Measurements from ENCODE around the gene ENC1. TPM values are rescaled to one million over a fixed set of nuclear protein-coding genes. Genes with fewer than 3 reads are reported as not detected.

ENC1 gene
- total RNA-seq, 1 experiment from 2014 or later, result 24.5 TPM

DNA sequence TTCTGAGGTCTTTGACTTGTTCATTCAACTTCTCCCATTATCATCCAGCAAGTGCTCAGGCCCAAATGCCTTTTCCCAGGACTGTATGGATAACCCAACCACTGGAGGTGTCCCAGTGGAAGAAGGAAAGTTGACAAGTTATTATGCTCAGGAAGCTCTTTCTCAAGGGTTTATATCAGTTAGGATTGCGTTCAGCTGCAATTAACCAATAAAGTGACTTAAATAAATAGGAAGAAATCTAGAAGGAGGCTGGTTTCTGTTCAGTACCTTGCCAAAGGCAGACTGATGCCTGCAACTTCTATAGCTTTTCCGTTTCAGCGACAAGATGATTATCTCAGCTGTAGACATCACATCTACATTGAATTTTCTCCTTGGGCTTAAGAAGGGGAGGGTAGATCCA lies 52.1 kb downstream of the ENC1 start:
- TF ChIP-seq, protein P1, sequence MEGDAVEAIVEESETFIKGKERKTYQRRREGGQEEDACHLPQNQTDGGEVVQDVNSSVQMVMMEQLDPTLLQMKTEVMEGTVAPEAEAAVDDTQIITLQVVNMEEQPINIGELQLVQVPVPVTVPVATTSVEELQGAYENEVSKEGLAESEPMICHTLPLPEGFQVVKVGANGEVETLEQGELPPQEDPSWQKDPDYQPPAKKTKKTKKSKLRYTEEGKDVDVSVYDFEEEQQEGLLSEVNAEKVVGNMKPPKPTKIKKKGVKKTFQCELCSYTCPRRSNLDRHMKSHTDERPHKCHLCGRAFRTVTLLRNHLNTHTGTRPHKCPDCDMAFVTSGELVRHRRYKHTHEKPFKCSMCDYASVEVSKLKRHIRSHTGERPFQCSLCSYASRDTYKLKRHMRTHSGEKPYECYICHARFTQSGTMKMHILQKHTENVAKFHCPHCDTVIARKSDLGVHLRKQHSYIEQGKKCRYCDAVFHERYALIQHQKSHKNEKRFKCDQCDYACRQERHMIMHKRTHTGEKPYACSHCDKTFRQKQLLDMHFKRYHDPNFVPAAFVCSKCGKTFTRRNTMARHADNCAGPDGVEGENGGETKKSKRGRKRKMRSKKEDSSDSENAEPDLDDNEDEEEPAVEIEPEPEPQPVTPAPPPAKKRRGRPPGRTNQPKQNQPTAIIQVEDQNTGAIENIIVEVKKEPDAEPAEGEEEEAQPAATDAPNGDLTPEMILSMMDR (conservative IDR thresholded peaks at IDR 0.05; ENCODE audit: low read depth, low read length), result no peak
- Histone ChIP-seq H3K4me2 (ENCODE audit: low read length) (no peak overlapping the region), H3F3A (ENCODE audit: low read length, unreplicated experiment) (no peaks in the 10 kb centered on the region), H3K27me3 (ENCODE audit: low read length) (no peaks in the 10 kb centered on the region), H2AFZ (ENCODE audit: low read length) (no peak overlapping the region), H4K20me1 (ENCODE audit: low read length) (no peaks in the 10 kb centered on the region), H3K36me3 (ENCODE audit: low read depth, low read length) (no peaks in the 10 kb centered on the region), H3K79me2 (ENCODE audit: low read length) (no peaks in the 10 kb centered on the region), H3K4me1 (ENCODE audit: insufficient read depth, low read length) (no peaks in the 10 kb centered on the region), H3K9me3 (ENCODE audit: low read length) (no peaks in the 10 kb centered on the region), H3K9me2 (replicated peaks; ENCODE audit: low read length) (no peaks in the 10 kb centered on the region), H3K9ac (ENCODE audit: low read length) (no peak overlapping the region), H3K4me3 (ENCODE audit: low read length) (no peak overlapping the region), H3K27ac (ENCODE audit: low read length) (no peak overlapping the region)
- CTCF ChIA-PET, result no interaction called here
- intact Hi-C loops (cut with micrococcal nuclease), result no loop called here
- ATAC-seq (no peak), DNase-seq (no peak)
- BruUV-seq (replicated peaks), result no TSS peak
- POLR2A ChIA-PET (ENCODE audit: unreplicated experiment), result no interaction called here

DNA sequence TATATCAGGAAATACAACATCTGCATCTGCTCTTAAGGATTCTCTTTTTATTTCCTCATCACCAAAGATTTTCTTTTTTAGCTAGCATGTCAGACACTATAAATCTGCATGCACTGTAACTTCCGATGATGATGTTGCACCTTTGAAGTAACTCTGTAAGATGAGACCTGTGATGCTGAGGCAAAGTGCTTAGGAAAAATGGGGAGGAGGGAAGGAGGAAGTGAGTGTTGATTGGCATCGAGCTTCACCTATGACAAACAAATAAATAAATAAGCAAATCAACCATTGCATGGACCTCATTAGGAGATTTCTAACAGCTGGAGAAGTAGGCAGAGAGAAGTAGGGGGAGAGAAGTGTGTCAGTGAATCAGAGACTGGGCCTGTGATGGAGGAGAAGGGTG lies 52.6 kb downstream of the ENC1 start:
- no peaks in the 10 kb centered on the region for H3K9me3 ChIP-seq (ENCODE audit: low read length)
- DNase-seq (no peak), ATAC-seq (no peak)
- TF ChIP-seq, protein P1 (conservative IDR thresholded peaks at IDR 0.05; ENCODE audit: low read depth, low read length), result no peak
- no peak for TF ChIP-seq EZH2 (IDR thresholded peaks at IDR 0.05; ENCODE audit: low read length, unreplicated experiment)
- TF ChIP-seq EZH2phosphoT487 (IDR thresholded peaks at IDR 0.05; ENCODE audit: borderline replicate concordance, low read length), result no peak
- intact Hi-C loops (cut with micrococcal nuclease), result no loop called here
- no peaks in the 10 kb centered on the region for H3K79me2 ChIP-seq (ENCODE audit: low read length)
- BruUV-seq (replicated peaks), result no TSS peak
- H3K9ac ChIP-seq (ENCODE audit: low read length), result no peak overlapping the region
- H3K4me1 ChIP-seq (ENCODE audit: insufficient read depth, low read length), result no peaks in the 10 kb centered on the region
- H3K4me2 ChIP-seq (ENCODE audit: low read length), result no peak overlapping the region
- no peaks in the 10 kb centered on the region for H3K9me2 ChIP-seq (replicated peaks; ENCODE audit: low read length)
- no peaks in the 10 kb centered on the region for H3F3A ChIP-seq (ENCODE audit: low read length, unreplicated experiment)
- H4K20me1 ChIP-seq (ENCODE audit: low read length), result no peaks in the 10 kb centered on the region
- H3K4me3 ChIP-seq (ENCODE audit: low read length), result no peak overlapping the region
- ChIA-PET POLR2A (ENCODE audit: unreplicated experiment) (no interaction called here), CTCF (interaction anchor here (0.7 kb wide), 1 partner anchor 416 kb away, joined by 5 read pairs; no protein-coding TSS in a partner anchor)
- no peak overlapping the region for H3K27ac ChIP-seq (ENCODE audit: low read length)
- H2AFZ ChIP-seq (ENCODE audit: low read length), result no peak overlapping the region
- H3K27me3 ChIP-seq (ENCODE audit: low read length), result no peaks in the 10 kb centered on the region
- no peaks in the 10 kb centered on the region for H3K36me3 ChIP-seq (ENCODE audit: low read depth, low read length)

DNA sequence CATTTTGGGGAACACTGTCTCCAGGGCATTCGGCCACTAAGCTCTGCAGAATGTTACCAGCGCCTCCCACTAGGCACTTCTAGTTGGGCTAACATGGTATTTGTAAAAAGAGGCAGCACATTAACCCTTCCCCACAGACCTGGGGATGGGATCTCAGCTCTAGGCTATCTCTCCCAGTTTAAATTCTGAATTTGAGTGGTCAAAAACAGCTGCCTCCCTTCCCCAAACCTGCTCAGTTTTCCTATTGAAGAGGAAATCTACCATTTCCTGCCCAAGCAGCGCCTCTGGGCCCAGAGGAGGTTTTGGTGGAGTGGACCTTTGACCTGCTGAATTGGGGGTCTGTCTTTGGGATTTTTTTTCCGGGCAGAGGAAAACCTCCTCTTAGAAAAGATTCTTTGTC lies 53.2 kb downstream of the ENC1 start:
- Histone ChIP-seq H3K9me2 (replicated peaks; ENCODE audit: low read length) (no peaks in the 10 kb centered on the region), H3K36me3 (ENCODE audit: low read depth, low read length) (no peaks in the 10 kb centered on the region), H3K4me1 (ENCODE audit: insufficient read depth, low read length) (no peaks in the 10 kb centered on the region), H3K79me2 (ENCODE audit: low read length) (no peaks in the 10 kb centered on the region), H3K9ac (ENCODE audit: low read length) (no peak overlapping the region), H3K27me3 (ENCODE audit: low read length) (no peaks in the 10 kb centered on the region), H3K27ac (ENCODE audit: low read length) (no peak overlapping the region), H2AFZ (ENCODE audit: low read length) (no peak overlapping the region), H3K9me3 (ENCODE audit: low read length) (no peaks in the 10 kb centered on the region), H4K20me1 (ENCODE audit: low read length) (no peaks in the 10 kb centered on the region), H3K4me2 (ENCODE audit: low read length) (no peak overlapping the region), H3F3A (ENCODE audit: low read length, unreplicated experiment) (no peaks in the 10 kb centered on the region), H3K4me3 (ENCODE audit: low read length) (no peak overlapping the region)
- intact Hi-C loops (cut with micrococcal nuclease), result no loop called here
- TF ChIP-seq, protein P1 (conservative IDR thresholded peaks at IDR 0.05; ENCODE audit: low read depth, low read length), result no peak
- no peak for TF ChIP-seq EZH2phosphoT487 (IDR thresholded peaks at IDR 0.05; ENCODE audit: borderline replicate concordance, low read length)
- ChIA-PET POLR2A (ENCODE audit: unreplicated experiment) (no interaction called here), CTCF (no interaction called here)
- no TSS peak for BruUV-seq (replicated peaks)
- ATAC-seq, result no peak
- DNase-seq, result no peak
